HepG2 (cell line): Measurements from ENCODE around the gene ALOX5. TPM values are rescaled to one million over a fixed set of nuclear protein-coding genes. Genes with fewer than 3 reads are reported as not detected.
A peak's percentile ranks its signal among the peaks of the same experiment; 100 is the strongest.

Experiments
- ATAC-seq: fragments of 200-7000 bp; cut with Tn5 transposase; 3 replicates; pipeline ENCODE4 v1.9.1; 2020; ENCODE audit warnings: mild to moderate bottlenecking, moderate library complexity
- BruUV-seq: library from RNA; stranded (reverse); fragments of 400-500 nt; replicated peaks from 2 replicates; lab custom pipeline; 2021; lab: Mats Ljungman, UMichigan
- CTCF ChIA-PET: fragments of 300-600 bp; formaldehyde crosslinking; extraction: SDS; loops from one replicate; lab custom pipeline; 2021; ENCODE audit warnings: low total read pairs, inconsistent platforms, low intra/inter-chr PET ratio; lab: Yijun Ruan, JAX
- POLR2A ChIA-PET: fragments of 350-600 bp; sonication (Branson Sonifier 250); formaldehyde crosslinking; loops from one replicate; lab custom pipeline; 2020; ENCODE audit warnings: antibody characterized with exemption, inconsistent platforms; lab: Yijun Ruan, JAX
- DNase-seq: peaks from one replicate; pipeline ENCODE4 v3.0.0-alpha.2; 2015; ENCODE audit warnings: low spot score
- FAIRE-seq: peaks from 3 replicates; lab custom pipeline; 2011; peaks lifted over from hg19 to GRCh38; lab: Jason Lieb, UNC
- H2AFZ ChIP-seq: one replicate; pipeline ENCODE4 v1.6.1; 2011; ENCODE audit warnings: low read length, inconsistent platforms
- H3K27ac ChIP-seq: fragments of 300-600 bp; 3 replicates; pipeline ENCODE4 v1.8.0; 2011; ENCODE audit warnings: mixed run types, mild to moderate bottlenecking, mixed read lengths, low read length, inconsistent platforms; ENCODE audit not compliant: insufficient read depth; ENCODE audit errors: extremely low read length
- H3K27me3 ChIP-seq, 2 experiments: fragments of 200-600 bp in 1 of 2; 2 replicates in 1 of 2; 3 replicates in 1 of 2; pipeline versions ENCODE4 v1.6.0 to v1.8.0; 2011; ENCODE audit warnings: low read length in 2 of 2, mild to moderate bottlenecking in 2 of 2, moderate library complexity in 2 of 2, inconsistent platforms in 1 of 2; ENCODE audit not compliant: insufficient read depth in 2 of 2, control insufficient read depth in 1 of 2
- H3K36me3 ChIP-seq, 2 experiments: fragments of 200-600 bp in 1 of 2; replicated peaks in 1 of 2; 2 replicates in 1 of 2; 3 replicates in 1 of 2; pipeline versions ENCODE4 v1.5.1 to v1.8.0; 2011; ENCODE audit warnings: low read length in 2 of 2, inconsistent platforms in 1 of 2; ENCODE audit not compliant: insufficient read depth in 2 of 2, control insufficient read depth in 1 of 2
- H3K4me1 ChIP-seq: 2 replicates; pipeline ENCODE4 v1.5.1; 2012; ENCODE audit warnings: low read length, inconsistent platforms; ENCODE audit not compliant: insufficient read depth
- H3K4me2 ChIP-seq: 2 replicates; pipeline ENCODE4 v1.6.0; 2011; ENCODE audit warnings: low read depth, low read length, inconsistent platforms
- H3K4me3 ChIP-seq, 3 experiments: fragments of 200-600 bp in 1 of 3; sonication (generic), shearing (Covaris generic) in 1 of 3; replicated peaks in 1 of 3; 2 replicates each; pipeline ENCODE4 v1.5.1; 2011 to 2016; ENCODE audit warnings: low read length in 3 of 3, inconsistent platforms in 2 of 3, low read depth in 2 of 3, mild to moderate bottlenecking in 2 of 3, control low read depth in 1 of 3, mixed read lengths in 1 of 3; ENCODE audit not compliant: insufficient read depth in 1 of 3
- H3K79me2 ChIP-seq: one replicate; pipeline ENCODE4 v1.6.1; 2011; ENCODE audit warnings: low read length, inconsistent platforms; ENCODE audit not compliant: insufficient read depth
- H3K9ac ChIP-seq: 2 replicates; pipeline ENCODE4 v1.6.0; 2011; ENCODE audit warnings: mild to moderate bottlenecking, low read depth, low read length, inconsistent platforms; ENCODE audit not compliant: insufficient read depth
- H3K9me3 ChIP-seq: 2 replicates; pipeline ENCODE4 v1.5.1; 2012; ENCODE audit warnings: mild to moderate bottlenecking, low read length
- H4K20me1 ChIP-seq: 2 replicates; pipeline ENCODE4 v1.6.0; 2011; ENCODE audit warnings: inconsistent platforms, mild to moderate bottlenecking, low read length, moderate library complexity; ENCODE audit not compliant: insufficient read depth
- AGO2 ChIP-seq: fragments of 200-400 bp; formaldehyde crosslinking; optimal IDR thresholded peaks from 2 replicates; pipeline ENCODE3; 2017; ENCODE audit warnings: mild to moderate bottlenecking, low read depth, low read length, moderate library complexity
- CREM ChIP-seq, 2 experiments: sonication (generic) in 1 of 2; formaldehyde crosslinking in 1 of 2; IDR thresholded peaks; 2 replicates each; pipeline versions ENCODE4 v1.4.0 to v1.6.1; 2016 to 2020; ENCODE audit warnings: antibody characterized with exemption in 1 of 2, mild to moderate bottlenecking in 1 of 2, missing genetic modification reagents in 1 of 2
- EHMT2 ChIP-seq: fragments of 200-600 bp; sonication (generic); IDR thresholded peaks from 2 replicates; pipeline ENCODE4 v1.7.0; 2017; ENCODE audit warnings: antibody characterized with exemption, low read depth, low read length, borderline replicate concordance
- MED8 ChIP-seq: sonication (generic); formaldehyde crosslinking; IDR thresholded peaks from 2 replicates; pipeline ENCODE4 v1.8.1; 2023; ENCODE audit warnings: mild to moderate bottlenecking, missing genetic modification reagents; ENCODE audit not compliant: insufficient replicate concordance
- NFYB ChIP-seq: sonication (generic); formaldehyde crosslinking; IDR thresholded peaks from 2 replicates; pipeline ENCODE4 v1.4.0; 2020; ENCODE audit warnings: missing genetic modification reagents
- NKX3-1 ChIP-seq: sonication (generic); formaldehyde crosslinking; IDR thresholded peaks from 2 replicates; pipeline ENCODE4 v1.5.0; 2020; ENCODE audit warnings: missing genetic modification reagents
- ZNF234 ChIP-seq: sonication (generic); formaldehyde crosslinking; conservative IDR thresholded peaks from 2 replicates; pipeline ENCODE4 v1.5.1; 2020; ENCODE audit warnings: mild to moderate bottlenecking, missing genetic modification reagents
- ZNF501 ChIP-seq: sonication (generic); formaldehyde crosslinking; IDR thresholded peaks from 2 replicates; pipeline ENCODE4 v1.5.1; 2020; ENCODE audit warnings: mild to moderate bottlenecking, moderate library complexity, missing genetic modification reagents
- WGBS: methylation state at CpG from one replicate; pipeline ENCODE4 v1.1.6; 2017; ENCODE audit warnings: low lambda C conversion rate; 5-methylcytosine and 5-hydroxymethylcytosine counted together
- in situ Hi-C: cut with HindIII; loops from 2 replicates; pipeline ENCODE4 v1.10.0; 2017; ENCODE audit warnings: low pct_unique_long_range_greater_than_20kb; ENCODE audit not compliant: extremely low pct_ligation_motif_present
- intact Hi-C: fragments of 100-400 bp; cut with micrococcal nuclease; formaldehyde crosslinking; loops from one replicate; pipeline ENCODE4 v1.10.0; 2022; ENCODE audit not compliant: unreplicated experiment
- polyA plus RNA-seq, 8 experiments: library from polyadenylated mRNA; depleted of rRNA in 3 of 8; stranded (reverse) in 7 of 8; unstranded in 1 of 8; fragments of >200 nt; fragmentation: Illumina TruSeq in 4 of 8; extraction: Trizol in 4 of 8; gene quantifications; 2 replicates each; pipeline versions ENCODE4 v1.2.1 to v1.2.3, GENCODE V29; 2011 to 2016; ENCODE audit warnings: low read depth in 4 of 8, missing spikeins in 1 of 8, mixed read lengths in 1 of 8; ENCODE audit not compliant: insufficient read depth in 1 of 8
- total RNA-seq, 5 experiments: library from RNA; depleted of rRNA; stranded (reverse); fragments of >200 nt; fragmentation: Illumina TruSeq; extraction: Trizol; gene quantifications; 2 replicates each; pipeline ENCODE4 v1.2.3, GENCODE V29; 2016; ENCODE audit warnings: low read depth in 1 of 5
- TF ChIP-seq, protein P1 (sequence below): IDR thresholded peaks from 2 replicates; pipeline ENCODE4 v1.6.1; 2016; ENCODE audit warnings: low read depth, missing genetic modification reagents, missing compliant biosample characterization

ALOX5 gene
- total and polyA plus RNA-seq, 2 of the 13 experiments (the other 11 are each of a cell fraction or from before 2014, with no cell fraction given), result 0.04 TPM; not detected in 1

DNA sequence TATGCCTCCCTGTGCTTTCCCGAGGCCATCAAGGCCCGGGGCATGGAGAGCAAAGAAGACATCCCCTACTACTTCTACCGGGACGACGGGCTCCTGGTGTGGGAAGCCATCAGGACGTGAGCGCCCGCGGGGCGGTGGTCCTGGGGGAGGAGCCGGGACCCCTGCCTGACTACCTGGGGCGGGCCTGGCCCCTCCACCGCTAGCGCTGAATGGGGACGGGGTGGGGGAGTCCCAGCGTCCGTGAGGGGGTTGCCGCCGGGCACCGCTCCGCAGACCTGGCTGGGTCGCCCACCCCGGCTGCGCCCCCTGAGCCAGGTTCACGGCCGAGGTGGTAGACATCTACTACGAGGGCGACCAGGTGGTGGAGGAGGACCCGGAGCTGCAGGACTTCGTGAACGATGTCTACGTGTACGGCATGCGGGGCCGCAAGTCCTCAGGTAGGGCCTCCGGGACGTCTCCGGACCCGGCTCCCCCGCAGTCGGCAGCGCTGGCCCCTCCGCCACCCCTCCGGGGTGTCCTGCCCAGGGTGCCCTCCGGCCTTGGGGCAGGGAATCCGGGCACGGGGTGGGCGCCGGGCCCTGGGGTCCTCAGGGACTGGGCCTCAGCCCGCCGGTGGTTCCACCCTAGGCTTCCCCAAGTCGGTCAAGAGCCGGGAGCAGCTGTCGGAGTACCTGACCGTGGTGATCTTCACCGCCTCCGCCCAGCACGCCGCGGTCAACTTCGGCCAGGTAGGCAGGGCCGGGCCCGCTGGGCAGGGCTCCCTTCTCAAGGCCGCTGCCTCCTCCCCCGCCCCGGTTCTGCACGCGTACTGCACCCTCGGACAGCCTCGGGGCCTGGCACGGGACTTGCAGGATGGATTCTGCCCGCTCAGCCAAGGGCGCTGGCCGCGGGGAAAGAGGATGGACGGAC, 69.3 kb downstream of the ALOX5 start:
- Histone ChIP-seq H4K20me1 (no peaks in the 10 kb centered on the region), H3K27me3 (peaks cover 0 to 2% of the 10 kb centered on the region in 2 experiments; a peak in 1 of 5 replicates), H3K9ac (no peak overlapping the region), H3K79me2 (no peaks in the 10 kb centered on the region), H3K4me1 (peaks cover 6% of the 10 kb centered on the region), H3K9me3 (no peaks in the 10 kb centered on the region), H2AFZ (no peak overlapping the region), H3K4me3 (no peak overlapping the region), H3K27ac (no peak overlapping the region), H3K36me3 (no peaks in the 10 kb centered on the region), H3K4me2 (no peak overlapping the region)
- TF ChIP-seq AGO2 (peak; percentile 9), ZNF501 (no peak)
- WGBS, result 64% methylated on average over 16 of the region's 76 CpGs
- ChIA-PET CTCF (no interaction called here), POLR2A (no interaction called here)
- no peak for FAIRE-seq
- ATAC-seq, result no peak
- no peak for DNase-seq
- no TSS peak for BruUV-seq
- in situ Hi-C loops (loop anchor here (10.0 to 25.0 kb wide), 2 partner anchors 209 to 431 kb away; partner anchors contain the start of gene ZNF22), intact Hi-C loops (loop anchor here (10.0 kb wide), 1 partner anchor 439 kb away; the partner anchor contains the start of gene ZNF22)

DNA sequence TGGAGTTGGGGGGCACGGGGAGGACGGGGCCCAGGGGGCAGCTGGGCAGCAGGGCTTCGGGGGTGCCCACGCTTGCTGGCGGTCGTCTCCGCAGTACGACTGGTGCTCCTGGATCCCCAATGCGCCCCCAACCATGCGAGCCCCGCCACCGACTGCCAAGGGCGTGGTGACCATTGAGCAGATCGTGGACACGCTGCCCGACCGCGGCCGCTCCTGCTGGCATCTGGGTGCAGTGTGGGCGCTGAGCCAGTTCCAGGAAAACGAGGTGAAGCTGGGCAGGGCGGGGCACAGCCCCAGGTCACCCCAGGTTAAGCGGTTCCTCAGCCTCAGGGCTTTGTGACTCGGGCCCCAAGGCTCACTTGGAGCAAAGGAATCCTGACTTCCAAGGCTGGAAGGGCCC, 70.0 kb downstream of the ALOX5 start:
- in situ Hi-C loops, result loop anchor here (10.0 to 25.0 kb wide), 2 partner anchors 209 to 432 kb away; partner anchors contain the start of gene ZNF22
- no peak for ATAC-seq
- 74% methylated on average over 13 of the region's 24 CpGs for WGBS
- Histone ChIP-seq H4K20me1 (no peaks in the 10 kb centered on the region), H3K4me3 (no peak overlapping the region), H3K27ac (no peak overlapping the region), H3K36me3 (no peaks in the 10 kb centered on the region), H3K27me3 (peaks cover 0 to 2% of the 10 kb centered on the region in 2 experiments; a peak in 1 of 5 replicates), H3K9me3 (no peaks in the 10 kb centered on the region), H2AFZ (no peak overlapping the region), H3K79me2 (no peaks in the 10 kb centered on the region), H3K9ac (no peak overlapping the region), H3K4me2 (no peak overlapping the region), H3K4me1 (no peaks in the 10 kb centered on the region)
- intact Hi-C loops, result loop anchor here (10.0 kb wide), 1 partner anchor 439 kb away; the partner anchor contains the start of gene ZNF22
- ChIA-PET POLR2A (no interaction called here), CTCF (no interaction called here)
- no peak for FAIRE-seq
- no TSS peak for BruUV-seq
- no peak for DNase-seq
- TF ChIP-seq NFYB (no peak), CREM (IDR thresholded peaks at IDR 0.05) (no peak), CREM (CRISPR knock-in tag; IDR thresholded peaks at IDR 0.05) (no peak), NKX3-1 (CRISPR knock-in tag) (no peak), MED8 (no peak), EHMT2 (no peak), ZNF234 (no peak)
- TF ChIP-seq, protein P1, sequence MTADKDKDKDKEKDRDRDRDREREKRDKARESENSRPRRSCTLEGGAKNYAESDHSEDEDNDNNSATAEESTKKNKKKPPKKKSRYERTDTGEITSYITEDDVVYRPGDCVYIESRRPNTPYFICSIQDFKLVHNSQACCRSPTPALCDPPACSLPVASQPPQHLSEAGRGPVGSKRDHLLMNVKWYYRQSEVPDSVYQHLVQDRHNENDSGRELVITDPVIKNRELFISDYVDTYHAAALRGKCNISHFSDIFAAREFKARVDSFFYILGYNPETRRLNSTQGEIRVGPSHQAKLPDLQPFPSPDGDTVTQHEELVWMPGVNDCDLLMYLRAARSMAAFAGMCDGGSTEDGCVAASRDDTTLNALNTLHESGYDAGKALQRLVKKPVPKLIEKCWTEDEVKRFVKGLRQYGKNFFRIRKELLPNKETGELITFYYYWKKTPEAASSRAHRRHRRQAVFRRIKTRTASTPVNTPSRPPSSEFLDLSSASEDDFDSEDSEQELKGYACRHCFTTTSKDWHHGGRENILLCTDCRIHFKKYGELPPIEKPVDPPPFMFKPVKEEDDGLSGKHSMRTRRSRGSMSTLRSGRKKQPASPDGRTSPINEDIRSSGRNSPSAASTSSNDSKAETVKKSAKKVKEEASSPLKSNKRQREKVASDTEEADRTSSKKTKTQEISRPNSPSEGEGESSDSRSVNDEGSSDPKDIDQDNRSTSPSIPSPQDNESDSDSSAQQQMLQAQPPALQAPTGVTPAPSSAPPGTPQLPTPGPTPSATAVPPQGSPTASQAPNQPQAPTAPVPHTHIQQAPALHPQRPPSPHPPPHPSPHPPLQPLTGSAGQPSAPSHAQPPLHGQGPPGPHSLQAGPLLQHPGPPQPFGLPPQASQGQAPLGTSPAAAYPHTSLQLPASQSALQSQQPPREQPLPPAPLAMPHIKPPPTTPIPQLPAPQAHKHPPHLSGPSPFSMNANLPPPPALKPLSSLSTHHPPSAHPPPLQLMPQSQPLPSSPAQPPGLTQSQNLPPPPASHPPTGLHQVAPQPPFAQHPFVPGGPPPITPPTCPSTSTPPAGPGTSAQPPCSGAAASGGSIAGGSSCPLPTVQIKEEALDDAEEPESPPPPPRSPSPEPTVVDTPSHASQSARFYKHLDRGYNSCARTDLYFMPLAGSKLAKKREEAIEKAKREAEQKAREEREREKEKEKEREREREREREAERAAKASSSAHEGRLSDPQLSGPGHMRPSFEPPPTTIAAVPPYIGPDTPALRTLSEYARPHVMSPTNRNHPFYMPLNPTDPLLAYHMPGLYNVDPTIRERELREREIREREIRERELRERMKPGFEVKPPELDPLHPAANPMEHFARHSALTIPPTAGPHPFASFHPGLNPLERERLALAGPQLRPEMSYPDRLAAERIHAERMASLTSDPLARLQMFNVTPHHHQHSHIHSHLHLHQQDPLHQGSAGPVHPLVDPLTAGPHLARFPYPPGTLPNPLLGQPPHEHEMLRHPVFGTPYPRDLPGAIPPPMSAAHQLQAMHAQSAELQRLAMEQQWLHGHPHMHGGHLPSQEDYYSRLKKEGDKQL (CRISPR knock-in tag), result no peak
